Measurements from ENCODE around the gene FBXO15.
A peak's percentile ranks its signal among the peaks of the same experiment; 100 is the strongest.

FBXO15 gene

GRCh38 chr18:74173434-74173750, 25.8 kb upstream of the FBXO15 start:
- no peak for FAIRE-seq
- DNase-seq (ENCODE audit: insufficient read length, low spot score): no peak
- TF ChIP-seq CTCF (IDR thresholded peaks at IDR 0.05; ENCODE audit: insufficient read depth, missing control alignments): no peak

- no peak for FAIRE-seq
- no peak for DNase-seq (ENCODE audit: insufficient read length, low spot score)
Observed at GRCh38 chr18:74172697-74173433, 25.2 kb upstream of the FBXO15 start.

GRCh38 chr18:74171910-74172606, 24.4 kb upstream of the FBXO15 start:
- DNase-seq (ENCODE audit: insufficient read length, low spot score): no peak
- no peak for TF ChIP-seq CTCF (IDR thresholded peaks at IDR 0.05; ENCODE audit: insufficient read depth, missing control alignments)
- FAIRE-seq: no peak

More at GRCh38 chr18:74172697-74173433, 25.2 kb upstream of the FBXO15 start:
- TF ChIP-seq CTCF (IDR thresholded peaks at IDR 0.05; ENCODE audit: insufficient read depth, missing control alignments): no peak

GRCh38 chr18:74166386-74166785, 18.8 kb upstream of the FBXO15 start:
- no peak for TF ChIP-seq CTCF (IDR thresholded peaks at IDR 0.05; ENCODE audit: insufficient read depth, missing control alignments)
- DNase-seq (ENCODE audit: insufficient read length, low spot score) (no peak), FAIRE-seq (no peak)

GRCh38 chr18:74163019-74163660, 15.5 kb upstream of the FBXO15 start:
- FAIRE-seq (peak; percentile 88), DNase-seq (ENCODE audit: insufficient read length, low spot score) (no peak)
- TF ChIP-seq CTCF (IDR thresholded peaks at IDR 0.05; ENCODE audit: insufficient read depth, missing control alignments): no peak

- TF ChIP-seq CTCF (IDR thresholded peaks at IDR 0.05; ENCODE audit: insufficient read depth, missing control alignments): no peak
- FAIRE-seq: peak; percentile 98
- no peak for DNase-seq (ENCODE audit: insufficient read length, low spot score)
Observed at GRCh38 chr18:74155276-74155675, 7.6 kb upstream of the FBXO15 start.

- FAIRE-seq (peak; percentile 6), DNase-seq (ENCODE audit: insufficient read length, low spot score) (no peak)
- TF ChIP-seq CTCF (IDR thresholded peaks at IDR 0.05; ENCODE audit: insufficient read depth, missing control alignments): no peak
Observed at GRCh38 chr18:74154716-74155115, 7.1 kb upstream of the FBXO15 start.

Data from D721Med (cell line).